Astrocyte (in vitro differentiated cells and primary cell): ENCODE results near the gene TMEM273. TPM values are rescaled to one million over a fixed set of nuclear protein-coding genes. Genes with fewer than 3 reads are reported as not detected.

Experiments
- DNase-seq: peaks from one replicate; pipeline ENCODE4 v3.0.0-alpha.2; 2010; ENCODE audit warnings: low read depth
- FAIRE-seq: peaks from 2 replicates; lab custom pipeline; 2011; peaks lifted over from hg19 to GRCh38; lab: Jason Lieb, UNC
- H2AFZ ChIP-seq: 2 replicates; pipeline ENCODE4 v1.6.0; 2012; ENCODE audit warnings: low read depth, low read length, inconsistent platforms
- H3K27ac ChIP-seq: 2 replicates; pipeline ENCODE4 v1.5.1; 2011; ENCODE audit warnings: low read depth, low read length, inconsistent platforms
- H3K27me3 ChIP-seq: 2 replicates; pipeline ENCODE4 v1.6.0; 2011; ENCODE audit warnings: low read length, inconsistent platforms; ENCODE audit not compliant: insufficient read depth
- H3K36me3 ChIP-seq: 2 replicates; pipeline ENCODE4 v1.5.1; 2011; ENCODE audit warnings: low read length, inconsistent platforms; ENCODE audit not compliant: insufficient read depth
- H3K4me1 ChIP-seq: 2 replicates; pipeline ENCODE4 v1.5.1; 2011; ENCODE audit warnings: low read length, inconsistent platforms; ENCODE audit not compliant: insufficient read depth
- H3K4me2 ChIP-seq: 2 replicates; pipeline ENCODE4 v1.6.0; 2012; ENCODE audit warnings: low read length, inconsistent platforms
- H3K4me3 ChIP-seq: 2 replicates; pipeline ENCODE4 v1.5.1; 2011; ENCODE audit warnings: low read depth, mild to moderate bottlenecking, low read length, inconsistent platforms; ENCODE audit not compliant: insufficient read depth
- H3K79me2 ChIP-seq: 2 replicates; pipeline ENCODE4 v1.6.0; 2012; ENCODE audit warnings: mild to moderate bottlenecking, low read length, inconsistent platforms; ENCODE audit not compliant: insufficient read depth
- H3K9ac ChIP-seq: 2 replicates; pipeline ENCODE4 v1.6.0; 2012; ENCODE audit warnings: mild to moderate bottlenecking, low read length, inconsistent platforms
- H3K9me3 ChIP-seq: 2 replicates; pipeline ENCODE4 v1.5.1; 2012; ENCODE audit warnings: low read depth, mild to moderate bottlenecking, low read length, inconsistent platforms; ENCODE audit not compliant: insufficient read depth
- H4K20me1 ChIP-seq: 2 replicates; pipeline ENCODE4 v1.6.0; 2012; ENCODE audit warnings: low read length, inconsistent platforms; ENCODE audit not compliant: insufficient read depth
- H3K27ac Mint-ChIP-seq: one replicate; pipeline ENCODE4 v1.8.0; 2021; ENCODE audit warnings: mild to moderate bottlenecking, mixed read lengths; ENCODE audit not compliant: unreplicated experiment
- H3K27me3 Mint-ChIP-seq: one replicate; pipeline ENCODE4 v1.8.0; 2021; ENCODE audit warnings: low read depth, mixed read lengths; ENCODE audit not compliant: unreplicated experiment
- H3K36me3 Mint-ChIP-seq: one replicate; pipeline ENCODE4 v1.8.0; 2021; ENCODE audit warnings: low read depth, mixed read lengths; ENCODE audit not compliant: unreplicated experiment
- H3K4me1 Mint-ChIP-seq: one replicate; pipeline ENCODE4 v1.8.0; 2021; ENCODE audit warnings: low read depth, mixed read lengths; ENCODE audit not compliant: unreplicated experiment
- H3K4me3 Mint-ChIP-seq: one replicate; pipeline ENCODE4 v1.8.0; 2021; ENCODE audit warnings: mild to moderate bottlenecking, moderate library complexity, mixed read lengths; ENCODE audit not compliant: unreplicated experiment
- H3K9me3 Mint-ChIP-seq: one replicate; pipeline ENCODE4 v1.8.0; 2021; ENCODE audit warnings: mild to moderate bottlenecking, mixed read lengths; ENCODE audit not compliant: unreplicated experiment
- EZH2 ChIP-seq: IDR thresholded peaks from 2 replicates; pipeline ENCODE4 v1.6.1; 2012; ENCODE audit warnings: mild to moderate bottlenecking, low read length, inconsistent platforms; ENCODE audit not compliant: insufficient read depth
- total RNA-seq: library from RNA; stranded (reverse); gene quantifications from 2 replicates; pipeline ENCODE4 v1.2.1, GENCODE V29; 2021
- TF ChIP-seq, protein P1 (sequence below): IDR thresholded peaks from 2 replicates; pipeline ENCODE4 v1.5.1; 2011; ENCODE audit warnings: low read depth, mild to moderate bottlenecking, inconsistent platforms, low read length, moderate library complexity; ENCODE audit not compliant: insufficient read depth

TMEM273 gene
- total RNA-seq, 1 donor from 2014 or later = not detected

DNA sequence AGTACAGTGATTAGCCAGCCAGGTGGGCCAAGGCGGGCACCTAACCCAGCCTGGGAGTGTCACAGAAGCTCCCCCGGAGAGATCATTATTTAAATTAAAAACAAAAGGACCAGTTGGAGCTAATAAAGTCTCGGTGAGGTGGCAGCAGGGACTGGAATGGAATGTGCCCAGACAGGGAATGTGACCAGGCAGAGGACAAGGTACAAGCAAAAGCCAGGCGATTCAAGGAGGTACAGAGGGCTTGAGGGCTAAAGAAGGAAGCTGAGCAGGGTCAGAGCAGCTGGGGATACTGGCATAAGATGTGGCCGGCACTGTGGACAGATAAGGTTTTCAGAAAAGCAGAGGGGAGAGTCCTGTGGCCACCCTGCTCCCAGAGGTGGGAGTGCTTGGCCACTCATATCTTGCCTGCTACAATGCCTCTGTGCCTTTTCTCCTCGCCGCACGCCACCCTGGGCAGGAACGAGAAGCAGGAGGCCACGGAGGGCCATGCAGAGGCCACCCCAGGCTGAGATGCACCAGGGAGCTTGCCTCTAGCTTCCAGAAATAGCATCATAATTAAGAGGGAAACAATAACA lies 13.2 kb downstream of the TMEM273 start:
- no peaks in the 10 kb centered on the region for H3K9me3 ChIP-seq
- no peaks in the 10 kb centered on the region for H3K79me2 ChIP-seq
- Mint-ChIP-seq H3K36me3 (no peaks in the 10 kb centered on the region), H3K27me3 (peaks cover 21% of the 10 kb centered on the region), H3K4me3 (no peak overlapping the region), H3K4me1 (peaks cover 8% of the 10 kb centered on the region), H3K27ac (peak overlapping the region; percentile 18), H3K9me3 (no peaks in the 10 kb centered on the region)
- H3K27ac ChIP-seq = no peak overlapping the region
- H3K36me3 ChIP-seq = no peaks in the 10 kb centered on the region
- H3K4me3 ChIP-seq = no peak overlapping the region
- peaks cover 15% of the 10 kb centered on the region for H3K4me1 ChIP-seq
- TF ChIP-seq, protein P1, sequence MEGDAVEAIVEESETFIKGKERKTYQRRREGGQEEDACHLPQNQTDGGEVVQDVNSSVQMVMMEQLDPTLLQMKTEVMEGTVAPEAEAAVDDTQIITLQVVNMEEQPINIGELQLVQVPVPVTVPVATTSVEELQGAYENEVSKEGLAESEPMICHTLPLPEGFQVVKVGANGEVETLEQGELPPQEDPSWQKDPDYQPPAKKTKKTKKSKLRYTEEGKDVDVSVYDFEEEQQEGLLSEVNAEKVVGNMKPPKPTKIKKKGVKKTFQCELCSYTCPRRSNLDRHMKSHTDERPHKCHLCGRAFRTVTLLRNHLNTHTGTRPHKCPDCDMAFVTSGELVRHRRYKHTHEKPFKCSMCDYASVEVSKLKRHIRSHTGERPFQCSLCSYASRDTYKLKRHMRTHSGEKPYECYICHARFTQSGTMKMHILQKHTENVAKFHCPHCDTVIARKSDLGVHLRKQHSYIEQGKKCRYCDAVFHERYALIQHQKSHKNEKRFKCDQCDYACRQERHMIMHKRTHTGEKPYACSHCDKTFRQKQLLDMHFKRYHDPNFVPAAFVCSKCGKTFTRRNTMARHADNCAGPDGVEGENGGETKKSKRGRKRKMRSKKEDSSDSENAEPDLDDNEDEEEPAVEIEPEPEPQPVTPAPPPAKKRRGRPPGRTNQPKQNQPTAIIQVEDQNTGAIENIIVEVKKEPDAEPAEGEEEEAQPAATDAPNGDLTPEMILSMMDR = no peak
- no peak for TF ChIP-seq EZH2
- H4K20me1 ChIP-seq = no peaks in the 10 kb centered on the region
- H2AFZ ChIP-seq = no peak overlapping the region
- no peaks in the 10 kb centered on the region for H3K27me3 ChIP-seq
- no peak for FAIRE-seq
- no peak overlapping the region for H3K4me2 ChIP-seq
- H3K9ac ChIP-seq = no peak overlapping the region
- DNase-seq = no peak

DNA sequence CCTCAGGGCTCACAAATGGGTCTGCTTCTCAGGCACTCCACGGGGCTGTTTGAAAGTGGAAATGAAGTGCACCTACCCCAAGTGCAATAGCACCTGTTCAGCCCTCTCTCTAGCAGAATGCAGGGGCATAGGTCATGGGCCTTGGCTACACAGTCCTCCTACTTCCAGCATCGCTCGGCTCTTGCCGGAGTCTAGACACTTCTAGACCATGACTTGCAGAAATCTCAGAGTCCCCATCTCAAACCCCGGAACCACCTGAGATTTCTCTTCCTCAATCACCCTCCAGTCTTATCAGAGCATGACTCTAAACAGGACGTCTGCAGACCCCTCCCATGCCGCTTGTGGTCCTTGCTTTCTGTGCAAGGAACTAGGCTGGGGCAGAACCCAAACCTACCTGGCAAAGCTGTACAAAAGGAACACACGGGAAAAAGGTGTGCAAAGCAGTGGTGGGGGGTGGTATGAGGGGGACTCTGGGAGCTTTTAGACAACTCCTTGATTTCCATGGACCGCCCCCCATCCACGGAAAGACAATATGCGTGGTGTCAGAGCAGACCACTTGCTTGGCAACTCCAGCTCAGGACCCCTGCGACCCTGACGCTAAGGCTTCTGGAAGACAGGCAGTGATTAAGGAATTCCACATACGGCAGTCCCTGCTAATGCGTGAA lies 13.8 kb downstream of the TMEM273 start:
- H3K4me3 Mint-ChIP-seq = no peak overlapping the region
- Histone ChIP-seq H2AFZ (no peak overlapping the region), H3K27me3 (no peaks in the 10 kb centered on the region), H3K9me3 (no peaks in the 10 kb centered on the region), H3K4me2 (no peak overlapping the region), H3K79me2 (no peaks in the 10 kb centered on the region), H4K20me1 (no peaks in the 10 kb centered on the region), H3K36me3 (no peaks in the 10 kb centered on the region), H3K4me1 (peaks cover 15% of the 10 kb centered on the region), H3K4me3 (no peak overlapping the region), H3K27ac (no peak overlapping the region), H3K9ac (no peak overlapping the region)
- peaks cover 8% of the 10 kb centered on the region for H3K4me1 Mint-ChIP-seq
- H3K27ac Mint-ChIP-seq = peak overlapping the region; percentile 18
- no peaks in the 10 kb centered on the region for H3K36me3 Mint-ChIP-seq
- TF ChIP-seq, protein P1 = no peak
- no peak for TF ChIP-seq EZH2
- peaks cover 23% of the 10 kb centered on the region for H3K27me3 Mint-ChIP-seq
- no peak for FAIRE-seq
- no peaks in the 10 kb centered on the region for H3K9me3 Mint-ChIP-seq
- DNase-seq = no peak

DNA sequence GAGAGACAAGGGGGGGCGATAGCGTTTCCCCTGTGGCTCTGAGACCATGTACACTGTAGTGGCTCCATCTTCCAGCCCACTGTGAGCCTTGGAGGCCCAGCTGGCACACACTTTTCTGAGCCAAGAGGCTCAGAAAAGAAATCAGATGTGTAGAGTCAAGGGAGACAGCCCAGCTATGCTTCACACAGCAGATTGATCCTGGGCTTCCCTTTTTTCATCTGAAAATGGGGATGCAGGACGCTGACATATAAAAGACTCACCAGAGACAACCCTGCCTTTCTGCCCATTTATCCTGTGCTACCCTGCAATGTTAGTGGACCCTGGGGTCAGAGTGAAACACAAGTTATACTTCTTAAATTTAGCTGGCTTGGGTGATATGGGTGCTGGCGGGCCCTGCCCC lies 14.3 kb downstream of the TMEM273 start:
- FAIRE-seq (no peak), DNase-seq (no peak)
- Histone ChIP-seq H4K20me1 (no peaks in the 10 kb centered on the region), H2AFZ (no peak overlapping the region), H3K36me3 (no peaks in the 10 kb centered on the region), H3K4me3 (no peak overlapping the region), H3K9me3 (no peaks in the 10 kb centered on the region), H3K27ac (no peak overlapping the region), H3K79me2 (no peaks in the 10 kb centered on the region), H3K27me3 (no peaks in the 10 kb centered on the region), H3K9ac (no peak overlapping the region), H3K4me2 (no peak overlapping the region), H3K4me1 (peaks cover 15% of the 10 kb centered on the region)
- H3K27me3 Mint-ChIP-seq = peaks cover 22% of the 10 kb centered on the region
- peaks cover 8% of the 10 kb centered on the region for H3K4me1 Mint-ChIP-seq
- TF ChIP-seq, protein P1 = no peak
- no peak for TF ChIP-seq EZH2
- H3K9me3 Mint-ChIP-seq = no peaks in the 10 kb centered on the region
- no peaks in the 10 kb centered on the region for H3K36me3 Mint-ChIP-seq
- no peak overlapping the region for H3K4me3 Mint-ChIP-seq
- no peak overlapping the region for H3K27ac Mint-ChIP-seq
